OCI-LY1 (cell line): ENCODE data around the gene ZIC2.

ENCODE experiments used
- H2AFZ ChIP-seq: fragments of 200-600 bp; sonication (generic), shearing (Covaris generic); 2 replicates; pipeline ENCODE4 v1.6.0; 2014; ENCODE audit warnings: antibody characterized with exemption, mild to moderate bottlenecking, low read length
- H3F3A ChIP-seq: fragments of 200-600 bp; sonication (generic), shearing (Covaris generic); 2 replicates; pipeline ENCODE4 v1.6.0; 2014; ENCODE audit warnings: mild to moderate bottlenecking, antibody characterized with exemption, low read length, moderate library complexity; ENCODE audit not compliant: insufficient read depth
- H3K27ac ChIP-seq: fragments of 200-600 bp; sonication (generic); 2 replicates; pipeline ENCODE4 v1.5.1; 2014; ENCODE audit warnings: low read length, mixed run types, mild to moderate bottlenecking, low read depth; ENCODE audit not compliant: poor library complexity, severe bottlenecking
- H3K27me3 ChIP-seq: fragments of 200-600 bp; sonication (generic); 2 replicates; pipeline ENCODE4 v1.6.0; 2014; ENCODE audit warnings: antibody characterized with exemption, mild to moderate bottlenecking, low read length, moderate library complexity; ENCODE audit not compliant: insufficient read depth
- H3K36me3 ChIP-seq: fragments of 200-600 bp; sonication (generic); 2 replicates; pipeline ENCODE4 v1.6.1; 2014; ENCODE audit warnings: mild to moderate bottlenecking, antibody characterized with exemption, low read length, moderate library complexity, mixed read lengths; ENCODE audit not compliant: insufficient read depth
- H3K4me1 ChIP-seq: fragments of 200-600 bp; sonication (generic); 2 replicates; pipeline ENCODE4 v1.5.1; 2014; ENCODE audit warnings: mild to moderate bottlenecking, low read length, moderate library complexity; ENCODE audit not compliant: insufficient read depth, severe bottlenecking
- H3K4me2 ChIP-seq: fragments of 200-600 bp; sonication (generic), shearing (Covaris generic); 2 replicates; pipeline ENCODE4 v1.6.1; 2014; ENCODE audit warnings: low read length
- H3K4me3 ChIP-seq: fragments of 200-600 bp; sonication (generic); 2 replicates; pipeline ENCODE4 v1.5.1; 2014; ENCODE audit warnings: low read length, low read depth, mild to moderate bottlenecking, mixed read lengths; ENCODE audit not compliant: poor library complexity, severe bottlenecking
- H3K79me2 ChIP-seq: fragments of 200-600 bp; shearing (Covaris generic); 2 replicates; pipeline ENCODE4 v1.6.1; 2016; ENCODE audit warnings: mixed run types, low read length, mixed read lengths; ENCODE audit not compliant: insufficient read depth
- H3K9ac ChIP-seq: fragments of 200-600 bp; sonication (generic), shearing (Covaris generic); 2 replicates; pipeline ENCODE4 v1.6.1; 2014; ENCODE audit warnings: mild to moderate bottlenecking, low read length, mixed read lengths
- H3K9me2 ChIP-seq: fragments of 200-600 bp; sonication (generic), shearing (Covaris generic); 2 replicates; pipeline ENCODE4 v1.6.1; 2014; ENCODE audit warnings: low read depth, mild to moderate bottlenecking, low read length, mixed read lengths
- H3K9me3 ChIP-seq: fragments of 200-600 bp; shearing (Covaris generic); 2 replicates; pipeline ENCODE4 v1.6.1; 2014; ENCODE audit warnings: low read length, mixed read lengths
- H4K20me1 ChIP-seq: fragments of 200-600 bp; sonication (generic), shearing (Covaris generic); 2 replicates; pipeline ENCODE4 v1.6.0; 2016; ENCODE audit warnings: mild to moderate bottlenecking, low read length; ENCODE audit not compliant: insufficient read depth
- CTCF ChIP-seq: fragments of 200-600 bp; sonication (generic), shearing (Covaris generic); IDR thresholded peaks from 2 replicates; pipeline ENCODE4 v1.5.1; 2017; ENCODE audit warnings: mild to moderate bottlenecking, antibody characterized with exemption, low read length, moderate library complexity, mixed read lengths
- EZH2 ChIP-seq: fragments of 200-600 bp; sonication (generic), shearing (Covaris generic); IDR thresholded peaks from 2 replicates; pipeline ENCODE4 v1.8.0; 2017; ENCODE audit warnings: borderline replicate concordance, mixed run types, mild to moderate bottlenecking, antibody characterized with exemption, low read length, moderate library complexity, mixed read lengths

The ZIC2 gene

DNA sequence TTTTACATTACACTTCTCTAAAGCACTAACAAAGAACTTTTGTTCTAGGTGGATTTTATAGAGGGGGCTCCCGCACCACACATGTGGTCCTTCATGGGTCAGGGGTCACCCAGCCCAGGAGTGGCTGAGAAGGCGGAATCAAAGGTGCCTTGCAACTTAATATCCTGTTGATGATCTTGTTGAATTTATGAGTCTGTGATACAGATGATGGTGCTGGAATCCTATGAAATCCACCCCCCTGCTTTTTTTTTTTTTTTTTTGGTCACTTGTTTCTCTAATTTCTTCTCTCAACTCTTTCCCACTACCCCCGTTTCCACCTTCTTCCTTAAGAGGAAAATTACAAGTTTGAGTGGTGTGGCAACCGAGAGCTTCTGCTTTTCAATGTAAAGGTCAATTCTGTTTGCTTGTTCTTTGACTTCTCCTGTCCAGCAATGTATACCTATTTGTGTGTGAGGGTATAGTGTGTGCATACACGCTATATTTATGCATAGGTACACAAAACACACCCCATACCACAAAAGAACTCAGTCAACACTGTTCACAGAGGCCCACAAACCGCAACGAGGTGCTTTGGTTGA, 4.2 kb upstream of the ZIC2 start:
- Histone ChIP-seq H3K79me2 (no peaks in the 10 kb centered on the region), H2AFZ (no peak overlapping the region), H3K36me3 (no peaks in the 10 kb centered on the region), H3K9me2 (no peaks in the 10 kb centered on the region), H3K27ac (no peak overlapping the region), H3F3A (no peaks in the 10 kb centered on the region), H3K27me3 (0 out of 2 replicates have a peak, but pooled peaks cover 6% of the 10 kb centered on the region), H3K4me3 (no peak overlapping the region), H3K9ac (no peak overlapping the region), H4K20me1 (no peaks in the 10 kb centered on the region), H3K4me2 (no peak overlapping the region), H3K4me1 (no peaks in the 10 kb centered on the region), H3K9me3 (no peaks in the 10 kb centered on the region)
- no peak for TF ChIP-seq EZH2
- TF ChIP-seq CTCF: no peak

DNA sequence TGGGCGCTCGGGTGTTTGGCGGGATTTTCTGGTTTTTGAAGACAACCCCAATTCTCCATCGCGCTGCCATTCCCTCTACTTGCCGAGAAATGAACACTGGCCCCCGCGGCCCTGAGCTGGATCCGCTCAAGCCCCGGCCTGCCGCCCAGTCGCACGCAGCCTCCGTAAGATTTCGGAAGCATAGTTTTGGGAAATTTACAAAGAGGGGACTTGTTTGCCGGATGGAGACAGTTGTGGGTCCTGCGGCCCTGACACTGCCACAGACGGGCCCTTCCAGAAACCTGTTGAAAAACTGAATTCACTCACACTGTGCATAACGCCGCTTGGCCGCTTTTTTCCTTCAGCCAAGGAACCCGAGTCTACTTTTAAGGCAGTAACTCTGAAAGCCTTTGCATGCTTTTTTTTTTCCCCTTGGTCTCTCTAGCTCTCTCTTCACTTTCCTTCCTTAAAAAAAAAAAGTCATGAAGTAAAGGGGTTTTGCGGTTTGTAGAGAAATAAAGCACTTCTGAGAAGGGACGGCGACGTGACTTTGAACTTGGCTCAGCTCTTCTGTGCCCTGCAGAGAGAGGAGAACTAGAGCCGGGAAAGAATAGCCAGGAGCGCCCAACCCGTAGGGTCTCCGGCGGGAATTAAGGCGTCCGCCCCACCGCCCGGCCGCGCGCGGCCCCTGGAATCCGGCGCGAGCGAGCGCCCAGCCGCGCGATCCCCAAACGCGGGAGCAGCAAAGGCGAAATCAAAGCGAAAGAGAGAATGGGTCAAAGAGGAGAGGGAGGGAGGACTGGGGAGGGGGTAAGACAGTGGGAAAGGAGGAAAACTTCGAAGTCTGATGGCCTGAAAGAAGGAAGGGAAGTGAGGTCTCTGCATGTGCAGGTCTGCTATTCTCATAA, 3.4 kb upstream of the ZIC2 start:
- no peak overlapping the region for H3K27ac ChIP-seq
- H3K79me2 ChIP-seq: no peaks in the 10 kb centered on the region
- no peaks in the 10 kb centered on the region for H3K9me2 ChIP-seq
- no peaks in the 10 kb centered on the region for H3K4me1 ChIP-seq
- H3K4me2 ChIP-seq: no peak overlapping the region
- no peak overlapping the region for H3K9ac ChIP-seq
- no peak overlapping the region for H3K4me3 ChIP-seq
- no peaks in the 10 kb centered on the region for H3K36me3 ChIP-seq
- H3K9me3 ChIP-seq: no peaks in the 10 kb centered on the region
- H4K20me1 ChIP-seq: no peaks in the 10 kb centered on the region
- H3K27me3 ChIP-seq: peaks cover 6% of the 10 kb centered on the region; the same call in 1 of the 2 replicates
- TF ChIP-seq CTCF: no peak
- no peak for TF ChIP-seq EZH2
- no peaks in the 10 kb centered on the region for H3F3A ChIP-seq
- no peak overlapping the region for H2AFZ ChIP-seq

- Histone ChIP-seq H2AFZ (no peak overlapping the region), H3K9me2 (no peaks in the 10 kb centered on the region), H3K27me3 (peaks cover 6% of the 10 kb centered on the region; the same call in 1 of the 2 replicates), H3K27ac (no peak overlapping the region), H4K20me1 (no peaks in the 10 kb centered on the region), H3K79me2 (no peaks in the 10 kb centered on the region), H3K9ac (no peak overlapping the region), H3K36me3 (no peaks in the 10 kb centered on the region), H3K9me3 (0 out of 2 replicates have a peak, but pooled peaks cover 2% of the 10 kb centered on the region), H3F3A (no peaks in the 10 kb centered on the region), H3K4me3 (no peak overlapping the region), H3K4me1 (no peaks in the 10 kb centered on the region), H3K4me2 (no peak overlapping the region)
- TF ChIP-seq EZH2 (no peak), CTCF (no peak)
Measured at GRCh38 chr13:99978799-99979452, 2.7 kb upstream of the ZIC2 start.
